A549 (cell line): Measurements from ENCODE around the gene MRPL53.

Experiments used
- BHLHE40 ChIP-seq: IDR thresholded peaks from 2 replicates; pipeline ENCODE4 v1.6.1; 2012; ENCODE audit warnings: low read depth, low read length, inconsistent platforms
- EP300 ChIP-seq, 2 experiments: fragments of >200 bp; sonication (Bioruptor Twin); formaldehyde crosslinking; IDR thresholded peaks; 2 replicates in 1 of 2; 3 replicates in 1 of 2; pipeline ENCODE4 v1.6.1; 2016 to 2017
- JUNB ChIP-seq: fragments of >200 bp; sonication (Bioruptor Twin); formaldehyde crosslinking; IDR thresholded peaks from 2 replicates; pipeline ENCODE4 v1.6.1; 2016
- MAFK ChIP-seq: fragments of 450-650 bp; IDR thresholded peaks from 2 replicates; pipeline ENCODE4 v1.6.1; 2014; ENCODE audit not compliant: partially characterized antibody
- MYC ChIP-seq: IDR thresholded peaks from 2 replicates; pipeline ENCODE4 v1.6.1; 2012; ENCODE audit warnings: mild to moderate bottlenecking, inconsistent platforms, low read length, improper control_type of control experiment, borderline replicate concordance
- POLR2A ChIP-seq: IDR thresholded peaks from 2 replicates; pipeline ENCODE4 v1.6.1; 2012; ENCODE audit warnings: mild to moderate bottlenecking, low read length
- RFX5 ChIP-seq: fragments of 450-650 bp; IDR thresholded peaks from 2 replicates; pipeline ENCODE4 v1.7.1; 2014; ENCODE audit warnings: antibody characterized with exemption, mild to moderate bottlenecking, moderate library complexity
- RNF2 ChIP-seq: fragments of 200-600 bp; sonication (generic); IDR thresholded peaks from 2 replicates; pipeline ENCODE4 v1.6.1; 2016; ENCODE audit warnings: low read depth, mild to moderate bottlenecking, antibody characterized with exemption, moderate library complexity, borderline replicate concordance
- TP53 ChIP-seq: fragments of 250-450 bp; sonication (Bioruptor Pico); IDR thresholded peaks from 2 replicates; pipeline ENCODE4 v1.5.0; 2021; ENCODE audit warnings: mild to moderate bottlenecking, moderate library complexity
- TF ChIP-seq, protein P1 (sequence below): fragments of >200 bp; sonication (Bioruptor Twin); formaldehyde crosslinking; IDR thresholded peaks from 3 replicates; pipeline ENCODE4 v1.5.1; 2016
- TF ChIP-seq, protein P2 (sequence below): fragments of 450-650 bp; IDR thresholded peaks from 2 replicates; pipeline ENCODE4 v1.6.1; 2014; ENCODE audit warnings: antibody characterized with exemption
- TF ChIP-seq, protein P3 (sequence below): fragments of >200 bp; sonication (Bioruptor Twin); formaldehyde crosslinking; IDR thresholded peaks from 3 replicates; pipeline ENCODE4 v1.6.1; 2016
- TF ChIP-seq, protein P4 (sequence below): fragments of 200-600 bp; sonication (generic); IDR thresholded peaks from 2 replicates; pipeline ENCODE4 v1.6.1; 2016; ENCODE audit warnings: antibody characterized with exemption, mild to moderate bottlenecking, moderate library complexity

DNA sequence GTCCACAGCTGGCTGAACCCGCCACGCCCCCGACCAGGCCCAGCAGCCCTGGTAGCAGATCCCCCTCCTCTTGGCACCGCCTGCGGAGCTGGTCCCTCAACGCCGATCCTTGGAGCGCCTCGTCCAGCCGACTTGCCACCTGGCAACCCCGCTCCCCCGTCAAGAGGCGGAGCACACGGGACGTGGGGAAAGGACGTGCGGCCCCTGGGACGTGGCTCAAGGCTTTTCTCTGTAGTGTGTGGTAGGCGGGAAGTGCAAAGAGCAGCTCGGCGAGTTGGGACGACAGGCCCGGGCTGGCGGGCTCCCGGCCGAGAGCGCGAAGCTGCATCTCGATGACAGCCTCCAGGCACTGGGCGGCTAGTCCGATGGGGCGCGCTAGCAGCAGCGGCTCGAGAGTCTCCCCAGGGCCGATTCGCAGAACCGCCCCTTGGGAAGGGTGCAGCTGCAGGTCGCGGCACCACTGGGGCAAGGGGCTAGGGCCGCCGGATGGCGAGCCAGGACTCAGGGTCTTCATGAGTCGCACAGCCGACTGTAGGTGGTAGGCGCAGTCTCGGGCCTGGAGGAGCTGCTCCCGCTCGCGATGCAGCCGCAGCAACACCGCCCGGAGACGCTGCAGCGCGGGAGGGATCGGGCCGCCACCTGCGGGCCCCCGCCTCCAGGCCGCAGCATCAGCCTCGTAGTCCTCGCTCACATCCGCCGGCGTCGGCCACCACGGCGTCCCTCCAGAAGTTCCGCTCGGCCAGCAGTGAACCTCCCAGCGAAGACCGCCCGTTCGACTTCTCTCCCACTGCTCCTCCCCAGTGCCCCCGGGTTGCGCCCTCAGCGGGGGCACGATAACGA, 9.7 kb upstream of the MRPL53 start:
- TF ChIP-seq MAFK (no peak), MYC (no peak), EP300 (IDR thresholded peaks at IDR 0.05) (no peak), JUNB (no peak), POLR2A (no peak; the same call in 1 of the 2 replicates), RFX5 (no peak), BHLHE40 (no peak), RNF2 (no peak), TP53 (CRISPR knock-in tag) (no peak)
- TF ChIP-seq, protein P1, sequence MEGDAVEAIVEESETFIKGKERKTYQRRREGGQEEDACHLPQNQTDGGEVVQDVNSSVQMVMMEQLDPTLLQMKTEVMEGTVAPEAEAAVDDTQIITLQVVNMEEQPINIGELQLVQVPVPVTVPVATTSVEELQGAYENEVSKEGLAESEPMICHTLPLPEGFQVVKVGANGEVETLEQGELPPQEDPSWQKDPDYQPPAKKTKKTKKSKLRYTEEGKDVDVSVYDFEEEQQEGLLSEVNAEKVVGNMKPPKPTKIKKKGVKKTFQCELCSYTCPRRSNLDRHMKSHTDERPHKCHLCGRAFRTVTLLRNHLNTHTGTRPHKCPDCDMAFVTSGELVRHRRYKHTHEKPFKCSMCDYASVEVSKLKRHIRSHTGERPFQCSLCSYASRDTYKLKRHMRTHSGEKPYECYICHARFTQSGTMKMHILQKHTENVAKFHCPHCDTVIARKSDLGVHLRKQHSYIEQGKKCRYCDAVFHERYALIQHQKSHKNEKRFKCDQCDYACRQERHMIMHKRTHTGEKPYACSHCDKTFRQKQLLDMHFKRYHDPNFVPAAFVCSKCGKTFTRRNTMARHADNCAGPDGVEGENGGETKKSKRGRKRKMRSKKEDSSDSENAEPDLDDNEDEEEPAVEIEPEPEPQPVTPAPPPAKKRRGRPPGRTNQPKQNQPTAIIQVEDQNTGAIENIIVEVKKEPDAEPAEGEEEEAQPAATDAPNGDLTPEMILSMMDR = no peak
- TF ChIP-seq, protein P2, sequence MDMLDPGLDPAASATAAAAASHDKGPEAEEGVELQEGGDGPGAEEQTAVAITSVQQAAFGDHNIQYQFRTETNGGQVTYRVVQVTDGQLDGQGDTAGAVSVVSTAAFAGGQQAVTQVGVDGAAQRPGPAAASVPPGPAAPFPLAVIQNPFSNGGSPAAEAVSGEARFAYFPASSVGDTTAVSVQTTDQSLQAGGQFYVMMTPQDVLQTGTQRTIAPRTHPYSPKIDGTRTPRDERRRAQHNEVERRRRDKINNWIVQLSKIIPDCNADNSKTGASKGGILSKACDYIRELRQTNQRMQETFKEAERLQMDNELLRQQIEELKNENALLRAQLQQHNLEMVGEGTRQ = no peak
- TF ChIP-seq, protein P3, sequence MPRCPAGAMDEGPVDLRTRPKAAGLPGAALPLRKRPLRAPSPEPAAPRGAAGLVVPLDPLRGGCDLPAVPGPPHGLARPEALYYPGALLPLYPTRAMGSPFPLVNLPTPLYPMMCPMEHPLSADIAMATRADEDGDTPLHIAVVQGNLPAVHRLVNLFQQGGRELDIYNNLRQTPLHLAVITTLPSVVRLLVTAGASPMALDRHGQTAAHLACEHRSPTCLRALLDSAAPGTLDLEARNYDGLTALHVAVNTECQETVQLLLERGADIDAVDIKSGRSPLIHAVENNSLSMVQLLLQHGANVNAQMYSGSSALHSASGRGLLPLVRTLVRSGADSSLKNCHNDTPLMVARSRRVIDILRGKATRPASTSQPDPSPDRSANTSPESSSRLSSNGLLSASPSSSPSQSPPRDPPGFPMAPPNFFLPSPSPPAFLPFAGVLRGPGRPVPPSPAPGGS = no peak
- TF ChIP-seq, protein P4, sequence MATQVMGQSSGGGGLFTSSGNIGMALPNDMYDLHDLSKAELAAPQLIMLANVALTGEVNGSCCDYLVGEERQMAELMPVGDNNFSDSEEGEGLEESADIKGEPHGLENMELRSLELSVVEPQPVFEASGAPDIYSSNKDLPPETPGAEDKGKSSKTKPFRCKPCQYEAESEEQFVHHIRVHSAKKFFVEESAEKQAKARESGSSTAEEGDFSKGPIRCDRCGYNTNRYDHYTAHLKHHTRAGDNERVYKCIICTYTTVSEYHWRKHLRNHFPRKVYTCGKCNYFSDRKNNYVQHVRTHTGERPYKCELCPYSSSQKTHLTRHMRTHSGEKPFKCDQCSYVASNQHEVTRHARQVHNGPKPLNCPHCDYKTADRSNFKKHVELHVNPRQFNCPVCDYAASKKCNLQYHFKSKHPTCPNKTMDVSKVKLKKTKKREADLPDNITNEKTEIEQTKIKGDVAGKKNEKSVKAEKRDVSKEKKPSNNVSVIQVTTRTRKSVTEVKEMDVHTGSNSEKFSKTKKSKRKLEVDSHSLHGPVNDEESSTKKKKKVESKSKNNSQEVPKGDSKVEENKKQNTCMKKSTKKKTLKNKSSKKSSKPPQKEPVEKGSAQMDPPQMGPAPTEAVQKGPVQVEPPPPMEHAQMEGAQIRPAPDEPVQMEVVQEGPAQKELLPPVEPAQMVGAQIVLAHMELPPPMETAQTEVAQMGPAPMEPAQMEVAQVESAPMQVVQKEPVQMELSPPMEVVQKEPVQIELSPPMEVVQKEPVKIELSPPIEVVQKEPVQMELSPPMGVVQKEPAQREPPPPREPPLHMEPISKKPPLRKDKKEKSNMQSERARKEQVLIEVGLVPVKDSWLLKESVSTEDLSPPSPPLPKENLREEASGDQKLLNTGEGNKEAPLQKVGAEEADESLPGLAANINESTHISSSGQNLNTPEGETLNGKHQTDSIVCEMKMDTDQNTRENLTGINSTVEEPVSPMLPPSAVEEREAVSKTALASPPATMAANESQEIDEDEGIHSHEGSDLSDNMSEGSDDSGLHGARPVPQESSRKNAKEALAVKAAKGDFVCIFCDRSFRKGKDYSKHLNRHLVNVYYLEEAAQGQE = no peak
